Pancreas (tissue), 10 donors: ENCODE results near the gene CNDP1. TPM values are rescaled to one million over a fixed set of nuclear protein-coding genes. Genes with fewer than 3 reads are reported as not detected.
"Not testable (repeated sequence)": the region's sequence is repeated elsewhere in the genome, so short reads cannot be mapped to it uniquely, and the experiment has no call there.

Source experiments
- ATAC-seq, 4 donors: fragments of 200-7000 bp; cut with Tn5 transposase; one replicate each; pipeline versions ENCODE4 v1.8.0 to v1.9.1; 2020; ENCODE audit warnings: mild to moderate bottlenecking in 4 of 4, moderate library complexity in 4 of 4
- DNase-seq, 6 donors: peaks; one replicate each; pipeline ENCODE4 v3.0.0-alpha.2; 2020
- FAIRE-seq: peaks from 2 replicates; lab custom pipeline; 2012; peaks lifted over from hg19 to GRCh38; lab: Jason Lieb, UNC
- H3K27ac ChIP-seq, 4 donors: fragments of 200-600 bp; sonication (generic); 1 replicate in 3 of 4; 2 replicates in 1 of 4; pipeline versions ENCODE4 v1.5.0 to v1.8.0; 2020
- H3K27me3 ChIP-seq, 4 donors: fragments of 200-600 bp; one replicate each; pipeline ENCODE4 v1.8.0; 2021
- H3K36me3 ChIP-seq, 3 donors: fragments of 200-600 bp; sonication (generic) in 1 of 3; one replicate each; pipeline versions ENCODE4 v1.5.0 to v1.8.0; 2020 to 2021
- H3K4me1 ChIP-seq, 3 donors: fragments of 200-600 bp; one replicate each; pipeline ENCODE4 v1.8.0; 2021
- H3K4me3 ChIP-seq, 4 donors: fragments of 200-600 bp; sonication (generic) in 2 of 4; one replicate each; pipeline versions ENCODE4 v1.5.0 to v1.8.0; 2020 to 2021
- H3K9me3 ChIP-seq, 4 donors: fragments of 200-600 bp; one replicate each; pipeline ENCODE4 v1.8.0; 2021
- CTCF ChIP-seq, 4 donors: fragments of 200-600 bp; sonication (generic) in 3 of 4; IDR thresholded peaks; one replicate each; pipeline versions ENCODE4 v1.5.0 to v1.8.0; 2021; ENCODE audit warnings: antibody characterized with exemption in 4 of 4
- WGBS, 2 donors: extraction: QIAGEN DNeasy Blood & Tissue Kit; methylation state at CpG; one replicate each; pipeline ENCODE4 v1.1.7; 2013; 5-methylcytosine and 5-hydroxymethylcytosine counted together
- intact Hi-C, 3 donors: fragments of 100-400 bp; cut with DNase I; formaldehyde crosslinking; loops; one replicate each; pipeline versions ENCODE4 v1.11.1 to v1.14.2; 2022
- polyA plus RNA-seq, 2 donors: library from polyadenylated mRNA; stranded (reverse); fragments of 200-250 nt; gene quantifications; one replicate each; pipeline ENCODE4 v1.2.3, GENCODE V29; 2013
- total RNA-seq, 6 donors: library from RNA; stranded (reverse); fragmentation: NEBNext Ultra II Directional in 4 of 6; extraction: Animal tissue kit (Norgen Biotek cat#: 25700) in 4 of 6; gene quantifications; one replicate each; pipeline versions ENCODE4 v1.2.1 to v1.2.4, GENCODE V29; 2021 to 2023
- donor health status: healthy with polysubstance abuse.
- donor health status: DM: no; HTN: no; CAD: no; lungs with moderate emphysema.
- donor health status: DM: no; HTN: no; CAD: no.
- donor health status: control.
- donor health status: control.
- donor health status: Bipolar disorder and iron deficiency.
- donor health status: DM: yes; HTN: yes; CAD: no.
- donor health status: DM: no; HTN: no; CAD: no.
- donor health status: DM: no; HTN: no; CAD: no.
- donor health status: DM: yes; HTN: yes; CAD: no.

Gene CNDP1
- total and polyA plus RNA-seq, 8 donors = 0.09 to 0.84 (median 0.21) TPM; not detected in 2

- ATAC-seq (no peak), FAIRE-seq (no peak), DNase-seq (no peak)
- WGBS, 2 donors = 81 to 91% methylated on average over 4 of the region's 4 CpGs
- H3K4me1 ChIP-seq = no peaks in the 10 kb centered on the region
- no peak overlapping the region for H3K27ac ChIP-seq
- intact Hi-C loops = no loop called here
- no peaks in the 10 kb centered on the region for H3K9me3 ChIP-seq
- H3K4me3 ChIP-seq = no peak overlapping the region
- no peaks in the 10 kb centered on the region for H3K27me3 ChIP-seq
- H3K36me3 ChIP-seq = no peaks in the 10 kb centered on the region
- no peak for TF ChIP-seq CTCF (IDR thresholded peaks at IDR 0.05)
Observed at GRCh38 chr18:74562131-74562730, 27.9 kb downstream of the CNDP1 start.

- no peak for TF ChIP-seq CTCF (IDR thresholded peaks at IDR 0.05)
- intact Hi-C loops = no loop called here
- no peaks in the 10 kb centered on the region for H3K9me3 ChIP-seq
- WGBS, 2 donors = 63 to 79% methylated on average over 4 of the region's 4 CpGs
- no peak overlapping the region for H3K4me3 ChIP-seq
- DNase-seq (no peak), FAIRE-seq (no peak), ATAC-seq (no peak)
- no peaks in the 10 kb centered on the region for H3K4me1 ChIP-seq
- H3K27ac ChIP-seq = no peak overlapping the region
- no peaks in the 10 kb centered on the region for H3K36me3 ChIP-seq
- H3K27me3 ChIP-seq = no peaks in the 10 kb centered on the region
Observed at GRCh38 chr18:74562775-74563174, 28.5 kb downstream of the CNDP1 start.

GRCh38 chr18:74563999-74564398, 29.7 kb downstream of the CNDP1 start:
- ATAC-seq (no peak), DNase-seq (no peak), FAIRE-seq (no peak)
- H3K9me3 ChIP-seq = no peaks in the 10 kb centered on the region
- H3K36me3 ChIP-seq = no peaks in the 10 kb centered on the region
- intact Hi-C loops = no loop called here
- no peak for TF ChIP-seq CTCF (IDR thresholded peaks at IDR 0.05)
- H3K27me3 ChIP-seq = no peaks in the 10 kb centered on the region
- no peak overlapping the region for H3K4me3 ChIP-seq
- no peak overlapping the region for H3K27ac ChIP-seq
- H3K4me1 ChIP-seq = no peaks in the 10 kb centered on the region
- WGBS, 2 donors = 25 to 36% methylated on average over 3 of the region's 3 CpGs

GRCh38 chr18:74565164-74565563, 30.9 kb downstream of the CNDP1 start:
- H3K27ac ChIP-seq, DNase-seq, H3K4me3 ChIP-seq, FAIRE-seq, H3K27me3 ChIP-seq, H3K4me1 ChIP-seq, intact Hi-C loops, H3K36me3 ChIP-seq, ATAC-seq, H3K9me3 ChIP-seq: not testable (repeated sequence)
- 88 to 95% methylated on average over 1 of the region's 1 CpG for WGBS, 2 donors

DNA sequence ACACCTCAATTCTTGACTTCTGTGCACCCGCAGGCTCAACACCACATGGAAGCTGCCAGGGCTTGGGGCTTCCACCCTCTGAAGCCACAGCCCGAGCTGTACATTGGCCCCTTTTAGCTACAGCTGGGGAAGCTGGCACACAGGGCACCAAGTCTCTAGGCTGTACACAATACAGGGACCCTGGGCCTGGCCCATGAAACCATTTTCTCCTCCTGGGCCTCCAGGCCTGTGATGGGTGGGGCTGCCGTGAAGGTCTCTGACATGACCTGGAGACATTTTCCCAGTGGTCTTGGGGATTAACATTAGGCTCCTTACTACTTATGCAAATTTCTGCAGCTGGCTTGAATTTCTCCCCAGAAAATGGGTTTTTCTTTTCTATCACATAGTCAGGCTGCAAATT, 31.7 kb downstream of the CNDP1 start:
- H3K36me3 ChIP-seq, intact Hi-C loops, H3K4me3 ChIP-seq, H3K27ac ChIP-seq, ATAC-seq, H3K9me3 ChIP-seq, DNase-seq, H3K4me1 ChIP-seq, H3K27me3 ChIP-seq, FAIRE-seq: not testable (repeated sequence)
- 67 to 78% methylated on average over 3 of the region's 3 CpGs for WGBS, 2 donors

DNA sequence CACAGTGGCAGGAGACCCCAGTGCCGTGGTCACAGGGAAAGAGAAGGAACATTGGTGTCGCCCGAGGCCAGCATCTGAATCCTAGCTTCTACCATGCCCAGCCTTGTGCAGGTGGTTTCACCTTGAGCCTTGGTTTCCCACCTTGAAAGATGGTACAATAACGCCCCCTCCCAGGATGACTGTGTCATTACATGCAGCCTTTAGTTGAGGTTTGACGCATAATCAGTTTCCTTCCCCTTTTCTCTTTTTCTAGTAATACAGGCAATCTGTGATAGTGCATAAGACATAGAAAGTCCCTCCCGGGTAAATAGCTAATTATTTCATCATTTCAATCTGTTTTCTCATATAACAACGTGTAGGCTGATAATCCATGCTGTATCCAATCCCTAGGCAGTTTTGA, 33.5 kb downstream of the CNDP1 start:
- 53 to 67% methylated on average over 7 of the region's 7 CpGs for WGBS, 2 donors
- DNase-seq = no peak
- Histone ChIP-seq H3K27ac (no peak overlapping the region), H3K36me3 (no peaks in the 10 kb centered on the region), H3K4me3 (no peak overlapping the region), H3K27me3 (no peaks in the 10 kb centered on the region), H3K9me3 (no peaks in the 10 kb centered on the region), H3K4me1 (no peaks in the 10 kb centered on the region)
- no peak for TF ChIP-seq CTCF (IDR thresholded peaks at IDR 0.05)
- FAIRE-seq = no peak
- ATAC-seq = no peak
- intact Hi-C loops = no loop called here
